Astrocyte (in vitro differentiated cells and primary cell): ENCODE data around the gene TMEM138. TPM values are rescaled to one million over a fixed set of nuclear protein-coding genes. Genes with fewer than 3 reads are reported as not detected.

Source experiments
- DNase-seq: peaks from one replicate; pipeline ENCODE4 v3.0.0-alpha.2; 2010; ENCODE audit warnings: low read depth
- FAIRE-seq: peaks from 2 replicates; lab custom pipeline; 2011; peaks lifted over from hg19 to GRCh38; lab: Jason Lieb, UNC
- H2AFZ ChIP-seq: 2 replicates; pipeline ENCODE4 v1.6.0; 2012; ENCODE audit warnings: low read depth, low read length, inconsistent platforms
- H3K27ac ChIP-seq: 2 replicates; pipeline ENCODE4 v1.5.1; 2011; ENCODE audit warnings: low read depth, low read length, inconsistent platforms
- H3K27me3 ChIP-seq: 2 replicates; pipeline ENCODE4 v1.6.0; 2011; ENCODE audit warnings: low read length, inconsistent platforms; ENCODE audit not compliant: insufficient read depth
- H3K36me3 ChIP-seq: 2 replicates; pipeline ENCODE4 v1.5.1; 2011; ENCODE audit warnings: low read length, inconsistent platforms; ENCODE audit not compliant: insufficient read depth
- H3K4me1 ChIP-seq: 2 replicates; pipeline ENCODE4 v1.5.1; 2011; ENCODE audit warnings: low read length, inconsistent platforms; ENCODE audit not compliant: insufficient read depth
- H3K4me2 ChIP-seq: 2 replicates; pipeline ENCODE4 v1.6.0; 2012; ENCODE audit warnings: low read length, inconsistent platforms
- H3K4me3 ChIP-seq: 2 replicates; pipeline ENCODE4 v1.5.1; 2011; ENCODE audit warnings: low read depth, mild to moderate bottlenecking, low read length, inconsistent platforms; ENCODE audit not compliant: insufficient read depth
- H3K79me2 ChIP-seq: 2 replicates; pipeline ENCODE4 v1.6.0; 2012; ENCODE audit warnings: mild to moderate bottlenecking, low read length, inconsistent platforms; ENCODE audit not compliant: insufficient read depth
- H3K9ac ChIP-seq: 2 replicates; pipeline ENCODE4 v1.6.0; 2012; ENCODE audit warnings: mild to moderate bottlenecking, low read length, inconsistent platforms
- H3K9me3 ChIP-seq: 2 replicates; pipeline ENCODE4 v1.5.1; 2012; ENCODE audit warnings: low read depth, mild to moderate bottlenecking, low read length, inconsistent platforms; ENCODE audit not compliant: insufficient read depth
- H4K20me1 ChIP-seq: 2 replicates; pipeline ENCODE4 v1.6.0; 2012; ENCODE audit warnings: low read length, inconsistent platforms; ENCODE audit not compliant: insufficient read depth
- H3K27ac Mint-ChIP-seq: one replicate; pipeline ENCODE4 v1.8.0; 2021; ENCODE audit warnings: mild to moderate bottlenecking, mixed read lengths; ENCODE audit not compliant: unreplicated experiment
- H3K27me3 Mint-ChIP-seq: one replicate; pipeline ENCODE4 v1.8.0; 2021; ENCODE audit warnings: low read depth, mixed read lengths; ENCODE audit not compliant: unreplicated experiment
- H3K36me3 Mint-ChIP-seq: one replicate; pipeline ENCODE4 v1.8.0; 2021; ENCODE audit warnings: low read depth, mixed read lengths; ENCODE audit not compliant: unreplicated experiment
- H3K4me1 Mint-ChIP-seq: one replicate; pipeline ENCODE4 v1.8.0; 2021; ENCODE audit warnings: low read depth, mixed read lengths; ENCODE audit not compliant: unreplicated experiment
- H3K4me3 Mint-ChIP-seq: one replicate; pipeline ENCODE4 v1.8.0; 2021; ENCODE audit warnings: mild to moderate bottlenecking, moderate library complexity, mixed read lengths; ENCODE audit not compliant: unreplicated experiment
- H3K9me3 Mint-ChIP-seq: one replicate; pipeline ENCODE4 v1.8.0; 2021; ENCODE audit warnings: mild to moderate bottlenecking, mixed read lengths; ENCODE audit not compliant: unreplicated experiment
- CTCF ChIP-seq: IDR thresholded peaks from 2 replicates; pipeline ENCODE4 v1.5.1; 2011; ENCODE audit warnings: low read depth, mild to moderate bottlenecking, inconsistent platforms, low read length, moderate library complexity; ENCODE audit not compliant: insufficient read depth
- EZH2 ChIP-seq: IDR thresholded peaks from 2 replicates; pipeline ENCODE4 v1.6.1; 2012; ENCODE audit warnings: mild to moderate bottlenecking, low read length, inconsistent platforms; ENCODE audit not compliant: insufficient read depth
- total RNA-seq: library from RNA; stranded (reverse); gene quantifications from 2 replicates; pipeline ENCODE4 v1.2.1, GENCODE V29; 2021

Gene TMEM138
- total RNA-seq, 1 donor from 2014 or later, result 36.8 TPM

GRCh38 chr11:61350803-61351202 is 11.4 kb upstream of the TMEM138 start:
- peaks cover 7% of the 10 kb centered on the region for H3K4me1 Mint-ChIP-seq

GRCh38 chr11:61352038-61352437 is 10.1 kb upstream of the TMEM138 start:
- Histone ChIP-seq H3K27ac (no peak overlapping the region), H3K4me1 (no peaks in the 10 kb centered on the region), H3K4me2 (no peak overlapping the region), H3K4me3 (no peak overlapping the region), H3K27me3 (no peaks in the 10 kb centered on the region), H3K9me3 (no peaks in the 10 kb centered on the region), H4K20me1 (peaks cover 4% of the 10 kb centered on the region), H3K79me2 (no peaks in the 10 kb centered on the region), H3K36me3 (peaks cover 15% of the 10 kb centered on the region), H3K9ac (no peak overlapping the region), H2AFZ (no peak overlapping the region)
- FAIRE-seq, result no peak
- TF ChIP-seq EZH2, result no peak
- peaks cover 26% of the 10 kb centered on the region for H3K36me3 Mint-ChIP-seq
- H3K27me3 Mint-ChIP-seq, result no peaks in the 10 kb centered on the region
- H3K27ac Mint-ChIP-seq, result no peak overlapping the region
- H3K4me1 Mint-ChIP-seq, result peaks cover 7% of the 10 kb centered on the region
- peaks cover 4% of the 10 kb centered on the region for H3K9me3 Mint-ChIP-seq
- DNase-seq, result no peak
- H3K4me3 Mint-ChIP-seq, result no peak overlapping the region

More at GRCh38 chr11:61350803-61351202, 11.4 kb upstream of the TMEM138 start:
- TF ChIP-seq EZH2, result no peak
- TF ChIP-seq CTCF, result no peak
- peaks cover 4% of the 10 kb centered on the region for H3K9me3 Mint-ChIP-seq
- H3K27me3 Mint-ChIP-seq, result no peaks in the 10 kb centered on the region
- peaks cover 24% of the 10 kb centered on the region for H3K36me3 Mint-ChIP-seq
- H3K4me3 Mint-ChIP-seq, result no peak overlapping the region
- Histone ChIP-seq H3K27ac (no peak overlapping the region), H3K4me2 (no peak overlapping the region), H2AFZ (no peak overlapping the region), H3K9ac (no peak overlapping the region), H3K79me2 (no peaks in the 10 kb centered on the region), H3K4me1 (no peaks in the 10 kb centered on the region), H3K4me3 (no peak overlapping the region), H4K20me1 (peaks cover 4% of the 10 kb centered on the region), H3K36me3 (peaks cover 15% of the 10 kb centered on the region), H3K9me3 (no peaks in the 10 kb centered on the region), H3K27me3 (no peaks in the 10 kb centered on the region)
- no peak overlapping the region for H3K27ac Mint-ChIP-seq
- FAIRE-seq, result no peak
- no peak for DNase-seq

- Mint-ChIP-seq H3K4me1 (no peaks in the 10 kb centered on the region), H3K27ac (no peak overlapping the region), H3K4me3 (no peak overlapping the region), H3K36me3 (peaks cover 21% of the 10 kb centered on the region), H3K9me3 (peaks cover 4% of the 10 kb centered on the region), H3K27me3 (no peaks in the 10 kb centered on the region)
- no peak for DNase-seq
- Histone ChIP-seq H3K36me3 (peaks cover 12% of the 10 kb centered on the region), H3K9ac (no peak overlapping the region), H3K27ac (no peak overlapping the region), H3K79me2 (no peaks in the 10 kb centered on the region), H2AFZ (no peak overlapping the region), H3K9me3 (no peaks in the 10 kb centered on the region), H3K4me1 (no peaks in the 10 kb centered on the region), H3K4me2 (no peak overlapping the region), H4K20me1 (peaks cover 4% of the 10 kb centered on the region), H3K27me3 (no peaks in the 10 kb centered on the region), H3K4me3 (no peak overlapping the region)
- FAIRE-seq, result no peak
- no peak for TF ChIP-seq CTCF
- TF ChIP-seq EZH2, result no peak
Measured at GRCh38 chr11:61353131-61354067, 8.8 kb upstream of the TMEM138 start.
